Urinary bladder (tissue), 4 donors: Measurements from ENCODE around the gene PTK7. TPM values are rescaled to one million over a fixed set of nuclear protein-coding genes. Genes with fewer than 3 reads are reported as not detected.
A peak's percentile ranks its signal among the peaks of the same experiment; 100 is the strongest.

ENCODE experiments used
- DNase-seq: peaks from one replicate; pipeline ENCODE4 v3.0.0-alpha.2; 2015; ENCODE audit errors: extremely low spot score
- H3K27ac ChIP-seq: one replicate; pipeline ENCODE4 v1.5.1; 2013; ENCODE audit warnings: low read depth, mild to moderate bottlenecking, moderate library complexity
- H3K36me3 ChIP-seq: one replicate; pipeline ENCODE4 v1.6.1; 2013; ENCODE audit warnings: mild to moderate bottlenecking, moderate library complexity; ENCODE audit not compliant: insufficient read depth
- H3K4me1 ChIP-seq: one replicate; pipeline ENCODE4 v1.6.1; 2013; ENCODE audit warnings: mild to moderate bottlenecking, moderate library complexity; ENCODE audit not compliant: insufficient read depth
- H3K4me3 ChIP-seq: one replicate; pipeline ENCODE4 v1.5.1; 2013; ENCODE audit warnings: low read depth, low read length
- WGBS: extraction: QIAGEN DNeasy Blood & Tissue Kit; methylation state at CpG from one replicate; pipeline ENCODE4 v1.1.7; 2013; 5-methylcytosine and 5-hydroxymethylcytosine counted together
- polyA plus RNA-seq: library from polyadenylated mRNA; stranded (reverse); fragments of 200-250 nt; gene quantifications from one replicate; pipeline ENCODE4 v1.2.3, GENCODE V29; 2013
- total RNA-seq: library from RNA; depleted of rRNA; stranded (reverse); fragments of >200 nt; gene quantifications from one replicate; pipeline ENCODE4 v1.2.3, GENCODE V29; 2014
- donor health status: healthy with polysubstance abuse.
- donor health status: healthy.

Gene PTK7
- total and polyA plus RNA-seq, 2 donors: 49.6 to 89.6 TPM

DNA sequence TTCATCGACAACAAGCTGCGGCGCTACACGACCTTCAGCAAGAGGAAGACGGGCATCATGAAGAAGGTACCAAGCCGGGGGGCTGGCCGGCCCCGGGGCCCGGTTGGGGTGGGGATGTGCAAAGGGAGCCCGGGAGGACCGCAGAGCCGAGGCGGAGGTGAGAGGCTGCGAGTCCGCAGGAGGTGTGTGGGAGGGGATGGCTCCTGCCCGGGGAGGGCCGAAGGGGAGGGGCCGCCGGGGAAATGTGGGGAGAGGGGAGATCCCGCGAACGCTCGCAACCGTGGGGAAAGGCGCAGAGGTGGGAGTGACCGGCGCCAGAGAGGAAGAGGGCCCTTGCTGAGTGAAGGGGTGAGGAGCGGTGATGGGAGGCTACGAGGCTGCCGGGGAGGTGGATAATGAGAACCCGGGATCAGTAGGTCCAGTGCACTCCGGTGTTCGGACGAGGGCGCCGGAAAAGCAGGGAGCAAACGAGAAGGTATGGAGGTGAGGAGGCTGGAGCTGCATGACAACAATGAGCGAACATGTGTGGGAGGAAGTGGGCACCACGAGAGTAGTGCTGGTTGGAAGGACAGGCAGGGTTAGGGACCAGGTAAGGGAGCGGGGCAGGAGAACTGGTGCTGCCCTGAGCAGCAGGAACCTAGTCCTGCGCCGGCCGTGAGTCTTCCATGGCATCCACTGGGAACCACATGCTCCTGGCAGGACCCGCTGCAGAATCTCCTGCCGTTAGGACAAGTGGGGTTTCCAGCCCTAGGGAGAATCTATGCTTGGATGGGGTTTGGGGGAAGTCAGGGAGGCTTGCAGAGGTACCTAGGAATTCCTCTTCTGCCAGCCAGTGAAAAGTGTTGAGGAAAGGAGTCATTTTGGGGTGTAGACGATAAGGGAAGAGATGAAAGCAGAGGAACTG, 96.2 kb downstream of the PTK7 start:
- Histone ChIP-seq H3K27ac (peak overlapping the region; percentile 97), H3K4me1 (no peaks in the 10 kb centered on the region), H3K4me3 (peak overlapping the region; percentile 93), H3K36me3 (no peaks in the 10 kb centered on the region)
- 1% methylated on average over 46 of the region's 46 CpGs for WGBS
- DNase-seq: no peak

DNA sequence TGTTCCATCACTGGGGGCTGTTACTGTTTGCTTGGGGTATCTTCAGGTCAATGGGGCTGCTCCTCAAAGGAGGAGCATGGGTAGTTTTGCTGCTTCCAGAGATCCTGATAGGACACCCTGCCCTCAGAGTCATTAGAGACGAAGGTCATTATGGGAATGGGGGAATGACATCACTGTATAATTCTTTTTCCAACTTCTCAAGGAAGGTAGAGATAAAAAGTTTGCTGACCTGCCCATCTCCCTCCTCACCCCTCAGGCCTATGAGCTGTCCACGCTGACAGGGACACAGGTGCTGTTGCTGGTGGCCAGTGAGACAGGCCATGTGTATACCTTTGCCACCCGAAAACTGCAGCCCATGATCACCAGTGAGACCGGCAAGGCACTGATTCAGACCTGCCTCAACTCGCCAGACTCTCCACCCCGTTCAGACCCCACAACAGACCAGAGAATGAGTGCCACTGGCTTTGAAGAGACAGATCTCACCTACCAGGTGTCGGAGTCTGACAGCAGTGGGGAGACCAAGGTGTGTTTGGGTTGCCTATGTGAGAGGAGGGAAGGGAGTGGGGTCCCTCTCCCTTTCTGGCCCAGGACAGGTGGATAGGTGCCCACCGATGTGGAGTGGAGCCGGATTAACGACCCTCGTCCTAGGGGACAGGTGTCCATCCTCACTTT, 97.6 kb downstream of the PTK7 start:
- DNase-seq: no peak
- no peaks in the 10 kb centered on the region for H3K4me1 ChIP-seq
- H3K36me3 ChIP-seq: peaks cover 2% of the 10 kb centered on the region
- H3K4me3 ChIP-seq: peak overlapping the region; percentile 29
- WGBS: 23% methylated on average over 11 of the region's 11 CpGs
- peak overlapping the region; percentile 87 for H3K27ac ChIP-seq

DNA sequence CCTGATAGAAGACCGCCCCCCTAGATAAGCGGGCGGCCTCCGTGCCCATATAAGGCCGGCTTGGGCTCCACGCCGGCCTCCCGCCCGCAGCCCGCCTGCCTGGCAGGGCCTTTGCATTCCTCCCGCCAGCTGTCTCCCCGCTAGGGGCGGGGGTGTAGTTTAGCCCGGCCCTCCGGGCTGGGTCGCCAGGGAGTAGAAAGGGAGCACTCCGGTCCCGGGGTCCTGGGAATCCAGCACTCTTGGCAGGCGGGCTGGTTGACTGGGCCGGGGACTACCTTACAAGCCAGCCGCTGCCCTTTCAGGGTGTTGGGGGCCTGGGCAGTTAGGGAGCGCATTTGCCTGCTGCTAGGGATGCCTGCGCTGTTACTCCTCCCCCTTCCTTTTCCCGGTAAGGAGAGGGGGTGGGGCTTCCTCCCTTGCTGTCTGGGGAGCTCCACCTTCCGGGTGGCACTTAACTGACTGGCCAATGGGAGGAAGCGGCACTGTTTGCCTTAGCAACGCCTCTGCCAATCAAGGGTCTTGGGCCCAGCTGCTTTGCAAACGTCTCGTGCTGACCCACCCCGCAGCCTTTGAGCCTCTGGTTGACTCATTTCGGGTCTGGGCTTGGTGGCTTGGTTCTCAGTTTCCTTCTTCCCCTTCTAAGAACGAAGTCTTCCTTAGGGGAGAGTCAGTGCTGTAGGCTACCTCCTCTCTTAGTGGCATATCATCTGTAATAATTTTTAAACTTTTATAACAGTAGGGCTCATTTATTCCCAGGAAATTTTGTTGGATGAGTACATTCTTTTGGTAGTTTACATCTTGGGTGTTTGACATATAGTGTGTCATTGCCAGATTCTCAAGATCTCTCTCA, 98.4 kb downstream of the PTK7 start:
- DNase-seq: peak; percentile 94
- H3K4me3 ChIP-seq: peak overlapping the region; percentile 29
- H3K4me1 ChIP-seq: no peaks in the 10 kb centered on the region
- peaks cover 6% of the 10 kb centered on the region for H3K36me3 ChIP-seq
- H3K27ac ChIP-seq: peak overlapping the region; percentile 87
- WGBS: under 1% methylated on average over 32 of the region's 32 CpGs

DNA sequence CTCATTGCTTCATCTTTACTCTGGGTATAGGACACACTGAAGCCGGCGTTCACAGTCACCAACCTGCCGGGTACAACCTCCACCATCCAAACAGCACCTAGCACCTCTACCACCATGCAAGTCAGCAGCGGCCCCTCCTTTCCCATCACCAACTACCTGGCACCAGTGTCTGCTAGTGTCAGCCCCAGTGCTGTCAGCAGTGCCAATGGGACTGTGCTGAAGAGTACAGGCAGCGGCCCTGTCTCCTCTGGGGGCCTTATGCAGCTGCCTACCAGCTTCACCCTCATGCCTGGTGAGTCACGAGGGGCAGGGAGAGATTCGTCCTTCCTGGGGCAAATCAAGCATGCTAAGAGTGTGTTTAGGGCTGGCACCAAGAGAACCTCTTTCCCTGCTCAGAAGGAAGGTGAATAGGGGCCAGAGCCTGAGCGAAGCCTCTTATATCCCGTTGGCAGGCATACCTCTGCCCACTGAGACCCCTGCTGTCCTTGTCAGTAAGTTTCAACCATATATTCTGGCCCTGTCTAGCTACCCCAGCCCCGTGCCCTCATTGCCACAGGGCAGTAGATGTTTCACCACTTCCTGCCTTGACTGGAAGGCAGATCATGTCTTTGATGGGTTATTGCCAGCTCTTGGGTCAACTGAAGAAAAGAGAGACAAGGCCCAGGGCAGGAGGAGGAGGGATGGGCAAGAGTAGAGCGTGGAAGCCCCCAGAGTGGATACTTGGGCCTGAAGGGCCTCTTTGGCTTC, 99.7 kb downstream of the PTK7 start:
- no peaks in the 10 kb centered on the region for H3K4me1 ChIP-seq

DNA sequence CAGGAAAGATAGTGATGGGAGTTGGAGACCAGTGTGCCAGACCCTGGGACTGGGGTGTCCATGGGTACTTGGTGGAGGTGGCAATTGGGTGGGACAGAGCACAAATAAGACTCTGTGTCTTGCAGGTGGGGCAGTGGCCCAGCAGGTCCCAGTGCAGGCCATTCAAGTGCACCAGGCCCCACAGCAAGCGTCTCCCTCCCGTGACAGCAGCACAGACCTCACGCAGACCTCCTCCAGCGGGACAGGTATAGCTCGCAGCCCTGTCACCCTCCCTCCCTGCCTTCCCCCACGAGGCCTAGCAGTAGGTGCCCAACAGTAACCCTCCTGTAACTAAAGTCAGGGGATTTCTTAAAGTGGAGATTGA, 100.3 kb downstream of the PTK7 start:
- Histone ChIP-seq H3K4me3 (no peak overlapping the region), H3K4me1 (no peaks in the 10 kb centered on the region), H3K27ac (no peak overlapping the region), H3K36me3 (peaks cover 6% of the 10 kb centered on the region)
- 94% methylated on average over 6 of the region's 6 CpGs for WGBS
- DNase-seq: no peak

More for the DNA sequence above, 99.7 kb downstream of the PTK7 start:
- no peak for DNase-seq
- H3K4me3 ChIP-seq: no peak overlapping the region
- H3K36me3 ChIP-seq: peaks cover 6% of the 10 kb centered on the region
- no peak overlapping the region for H3K27ac ChIP-seq
- 89% methylated on average over 11 of the region's 11 CpGs for WGBS

DNA sequence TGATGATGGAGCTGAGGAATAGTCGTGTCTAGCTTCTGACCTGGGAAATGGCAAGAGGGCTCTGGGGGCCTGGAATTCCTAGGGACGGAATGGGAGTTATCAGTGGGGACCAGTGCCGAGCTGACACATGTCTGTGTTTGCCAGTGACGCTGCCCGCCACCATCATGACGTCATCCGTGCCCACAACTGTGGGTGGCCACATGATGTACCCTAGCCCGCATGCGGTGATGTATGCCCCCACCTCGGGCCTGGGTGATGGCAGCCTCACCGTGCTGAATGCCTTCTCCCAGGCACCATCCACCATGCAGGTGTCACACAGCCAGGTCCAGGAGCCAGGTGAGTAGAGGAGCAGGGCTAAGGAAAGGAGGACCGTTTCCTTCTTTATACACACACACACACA, 102.0 kb downstream of the PTK7 start:
- H3K4me3 ChIP-seq: no peak overlapping the region
- WGBS: 84% methylated on average over 12 of the region's 12 CpGs
- no peaks in the 10 kb centered on the region for H3K4me1 ChIP-seq
- no peak for DNase-seq
- peaks cover 6% of the 10 kb centered on the region for H3K36me3 ChIP-seq
- no peak overlapping the region for H3K27ac ChIP-seq

DNA sequence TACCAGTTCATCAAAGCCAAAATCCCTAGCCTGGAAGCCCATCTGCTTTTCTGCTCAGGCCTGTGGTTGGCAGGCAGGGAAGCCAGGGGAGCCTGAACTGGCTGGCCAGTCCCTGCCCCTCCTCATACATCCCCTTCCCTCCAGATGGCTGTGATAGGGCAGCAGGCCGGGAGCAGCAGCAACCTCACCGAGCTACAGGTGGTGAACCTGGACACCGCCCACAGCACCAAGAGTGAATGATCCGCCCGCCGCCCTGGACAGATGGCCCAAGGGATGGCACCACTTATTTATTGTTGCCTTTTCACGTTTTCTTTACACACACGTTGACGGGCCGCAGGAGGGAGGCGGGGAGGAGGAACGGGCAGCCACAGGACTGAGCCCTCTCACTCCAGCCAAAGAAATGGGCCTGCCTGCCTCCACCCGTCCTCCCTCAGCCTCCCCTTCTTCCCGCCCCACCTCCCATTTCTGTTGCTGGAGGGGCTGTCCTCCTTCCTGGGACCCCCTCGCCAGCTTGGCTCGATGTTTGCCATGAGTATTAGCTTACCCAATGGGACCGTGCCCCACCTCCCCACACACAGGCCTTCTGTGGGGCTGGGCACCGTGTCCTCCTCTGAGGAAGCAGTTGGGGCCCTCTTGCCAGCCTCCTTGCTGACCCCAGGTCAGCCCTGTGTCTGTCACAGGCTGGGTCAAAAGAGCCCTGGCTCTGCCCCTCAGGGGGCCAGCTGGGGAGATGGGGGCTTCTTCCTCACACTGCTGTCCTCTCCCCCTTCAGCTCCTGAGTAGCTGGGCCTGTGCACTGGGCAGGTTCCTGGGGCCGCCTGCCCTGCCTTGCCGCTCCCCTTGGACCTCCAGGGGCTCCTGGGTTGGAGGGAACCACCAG, 103.1 kb downstream of the PTK7 start:
- Histone ChIP-seq H3K4me3 (no peak overlapping the region), H3K27ac (no peak overlapping the region), H3K36me3 (peaks cover 6% of the 10 kb centered on the region), H3K4me1 (no peaks in the 10 kb centered on the region)
- WGBS: 87% methylated on average over 20 of the region's 20 CpGs
- no peak for DNase-seq

DNA sequence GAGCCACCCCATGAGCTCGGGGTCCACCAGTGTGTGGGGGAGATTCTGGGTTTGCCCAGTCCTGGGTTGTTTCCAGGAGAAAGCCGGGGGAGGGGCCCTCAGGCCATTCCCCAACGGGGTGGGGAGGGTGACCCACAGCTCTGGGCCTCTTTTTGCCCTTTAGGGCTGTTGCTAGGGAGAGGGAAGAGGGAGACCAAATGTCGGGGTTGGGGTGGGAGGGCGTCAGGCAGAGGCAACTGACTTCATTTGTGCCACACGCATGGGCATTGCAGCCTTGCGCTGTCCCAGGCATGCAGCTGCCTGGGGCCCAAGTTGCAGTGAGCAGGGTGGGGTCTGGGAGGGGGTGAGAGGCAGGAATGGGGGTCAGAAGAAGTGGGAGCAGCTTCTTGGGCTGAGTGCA, 103.9 kb downstream of the PTK7 start:
- H3K4me3 ChIP-seq: no peak overlapping the region
- H3K36me3 ChIP-seq: peaks cover 6% of the 10 kb centered on the region
- 77% methylated on average over 7 of the region's 7 CpGs for WGBS
- DNase-seq: no peak
- H3K4me1 ChIP-seq: no peaks in the 10 kb centered on the region
- no peak overlapping the region for H3K27ac ChIP-seq

DNA sequence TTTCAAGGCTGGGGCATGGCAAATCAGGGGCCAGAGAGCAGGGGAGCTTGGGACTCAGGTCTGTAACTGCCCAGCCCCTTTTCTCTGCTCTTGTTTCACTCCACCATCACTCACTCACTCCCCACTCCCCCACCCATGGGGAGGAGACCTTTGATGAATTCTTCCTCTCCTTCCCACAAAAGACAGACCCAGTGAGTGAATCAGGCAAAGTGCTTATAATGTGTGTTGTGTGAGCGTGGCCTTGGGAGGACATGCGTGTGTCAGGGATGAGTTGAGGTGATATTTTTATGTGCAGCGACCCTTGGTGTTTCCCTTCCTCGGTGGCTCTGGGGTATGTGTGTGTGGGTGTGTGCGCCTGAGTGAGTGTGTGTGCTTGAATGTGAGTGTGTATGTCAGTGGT, 104.9 kb downstream of the PTK7 start:
- Histone ChIP-seq H3K27ac (no peak overlapping the region), H3K36me3 (peaks cover 6% of the 10 kb centered on the region), H3K4me3 (no peak overlapping the region), H3K4me1 (no peaks in the 10 kb centered on the region)
- DNase-seq: no peak
- WGBS: 64% methylated on average over 5 of the region's 5 CpGs

DNA sequence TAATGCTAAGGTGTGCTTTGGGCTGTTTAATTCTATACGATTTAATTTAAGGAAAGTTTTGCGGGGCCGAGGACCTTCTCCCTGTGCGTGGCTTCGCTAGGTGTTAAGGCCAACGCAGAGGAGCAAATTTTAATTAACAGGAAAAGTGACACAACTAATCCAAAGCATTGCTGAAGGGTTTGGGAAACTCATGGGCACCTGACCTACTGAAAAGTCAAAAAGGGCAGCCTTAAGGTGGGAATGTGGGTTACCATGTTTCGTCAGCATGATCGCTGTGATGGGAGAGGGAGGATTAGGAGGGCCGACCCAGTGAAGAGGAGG, 105.5 kb downstream of the PTK7 start:
- no peaks in the 10 kb centered on the region for H3K4me1 ChIP-seq
- peaks cover 6% of the 10 kb centered on the region for H3K36me3 ChIP-seq
- 35% methylated on average over 9 of the region's 9 CpGs for WGBS
- DNase-seq: no peak
- peak overlapping the region; percentile 69 for H3K4me3 ChIP-seq
- peak overlapping the region; percentile 66 for H3K27ac ChIP-seq

DNA sequence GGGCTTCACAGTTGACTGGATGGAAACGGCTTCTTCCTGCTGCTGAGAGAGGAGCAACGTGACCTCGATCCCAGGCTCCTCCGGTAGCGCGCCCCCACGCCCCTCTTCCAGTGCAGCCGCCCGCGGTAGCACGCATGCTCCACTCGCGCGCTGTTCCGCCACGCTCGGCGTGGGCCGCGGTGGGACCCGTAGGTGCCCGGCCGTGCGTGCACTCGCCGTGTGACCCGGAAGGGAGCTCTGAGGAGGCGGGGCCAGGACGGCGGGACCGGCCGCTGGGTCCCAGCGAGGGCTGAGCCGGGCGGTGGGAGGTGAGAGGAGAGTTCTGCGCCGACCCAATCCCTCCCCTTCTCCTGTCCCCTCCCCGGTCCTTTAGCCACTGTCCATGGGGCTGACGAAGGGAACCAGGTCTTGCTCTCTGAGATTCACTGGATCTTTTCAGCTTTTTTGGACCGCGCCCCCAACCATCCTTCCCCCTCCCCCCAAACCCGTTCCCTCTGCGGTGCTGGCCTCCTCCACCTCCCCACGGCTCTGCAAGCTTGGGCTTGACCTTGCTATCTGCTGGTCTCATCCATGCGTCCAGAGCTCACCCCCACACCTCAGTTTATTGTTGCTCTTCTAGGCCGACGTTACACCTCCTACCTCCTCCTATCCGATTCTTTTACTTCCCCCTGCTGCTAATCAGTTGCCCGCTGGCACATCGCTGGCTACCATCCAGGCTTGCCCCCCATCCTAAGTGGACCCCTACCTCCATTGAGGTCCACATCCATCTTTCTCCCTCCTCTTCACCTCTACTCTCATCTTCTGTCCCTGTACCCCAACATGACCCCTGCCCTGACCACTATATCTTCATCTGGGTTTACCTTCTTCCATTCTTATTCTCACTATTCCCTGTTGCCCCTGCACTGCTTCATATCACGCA, 106.1 kb downstream of the PTK7 start, which contains the start of gene CUL9:
Gene CUL9 (plus strand): TSS at position 255 of the 919 bp plus-strand sequence. CDS start 2,115 bp downstream, outside the sequence.
- Histone ChIP-seq H3K4me1 (no peaks in the 10 kb centered on the region), H3K36me3 (peaks cover 6% of the 10 kb centered on the region), H3K4me3 (peak within 1 kb of the TSS; percentile 69), H3K27ac (peak within 1 kb of the TSS; percentile 66)
- 1% methylated on average over 51 of the region's 51 CpGs for WGBS
- no peak for DNase-seq
